HG03103 (cell line): ENCODE measurements around the gene POSTN.

ENCODE experiments used
- ATAC-seq: cut with Tn5 transposase; IDR thresholded peaks from one replicate; pipeline ENCODE4 v1.9.1; 2021; ENCODE audit warnings: low read depth; ENCODE audit not compliant: unreplicated experiment

The POSTN gene

GRCh38 chr13:37529751-37530385, 68.7 kb downstream of the POSTN start:
- ATAC-seq: no peak

- no peak for ATAC-seq
Measured at GRCh38 chr13:37526710-37527473, 71.7 kb downstream of the POSTN start.

GRCh38 chr13:37515226-37515625, 83.3 kb downstream of the POSTN start:
- no peak for ATAC-seq
